HG03066 (cell line): ENCODE data around the gene FSD1L.
"Not testable (repeated sequence)": the region's sequence is repeated elsewhere in the genome, so short reads cannot be mapped to it uniquely, and the experiment has no call there.

ENCODE experiments used
- ATAC-seq: cut with Tn5 transposase; IDR thresholded peaks from one replicate; pipeline ENCODE4 v1.9.1; 2021; ENCODE audit warnings: low read depth; ENCODE audit not compliant: unreplicated experiment

FSD1L gene

DNA sequence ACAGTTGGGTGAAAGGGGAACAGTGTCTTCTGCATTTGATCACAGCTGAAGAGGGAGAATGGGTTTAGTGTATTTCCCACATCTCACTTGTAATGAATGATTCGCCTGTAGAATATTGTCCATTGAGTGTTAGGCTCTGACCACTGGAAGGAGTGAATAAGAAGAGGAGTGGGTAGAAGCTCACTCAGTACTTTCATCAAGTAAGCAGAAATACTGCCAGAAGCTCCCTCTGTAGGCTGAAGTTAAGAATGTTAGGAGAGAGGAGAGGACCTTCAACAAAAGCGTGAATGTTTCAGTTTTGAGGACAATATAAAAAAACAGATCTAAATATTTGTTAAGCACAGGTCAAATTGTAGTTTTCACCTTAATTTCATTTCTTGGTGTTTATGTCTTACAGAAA is 27.5 kb downstream of the FSD1L start:
- no peak for ATAC-seq

DNA sequence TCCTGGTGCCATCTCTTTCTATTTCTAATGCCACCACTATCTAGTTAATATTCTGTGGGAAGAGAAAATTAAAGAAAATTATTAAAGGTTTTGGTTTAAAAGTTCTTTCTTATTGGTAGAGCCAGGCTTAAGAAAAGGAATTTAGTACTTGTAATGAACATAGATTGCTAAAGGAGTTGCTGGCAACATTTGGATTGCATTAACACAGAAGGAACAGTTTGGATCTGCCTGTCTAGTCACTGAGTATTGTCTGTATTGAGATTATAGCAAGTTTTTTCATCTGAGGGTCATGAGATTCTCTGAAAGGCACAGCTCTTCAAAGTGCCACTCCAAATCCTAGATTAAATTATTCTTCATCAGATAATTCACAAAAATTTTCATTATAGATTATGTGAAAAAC is 32.0 kb downstream of the FSD1L start:
- no peak for ATAC-seq

DNA sequence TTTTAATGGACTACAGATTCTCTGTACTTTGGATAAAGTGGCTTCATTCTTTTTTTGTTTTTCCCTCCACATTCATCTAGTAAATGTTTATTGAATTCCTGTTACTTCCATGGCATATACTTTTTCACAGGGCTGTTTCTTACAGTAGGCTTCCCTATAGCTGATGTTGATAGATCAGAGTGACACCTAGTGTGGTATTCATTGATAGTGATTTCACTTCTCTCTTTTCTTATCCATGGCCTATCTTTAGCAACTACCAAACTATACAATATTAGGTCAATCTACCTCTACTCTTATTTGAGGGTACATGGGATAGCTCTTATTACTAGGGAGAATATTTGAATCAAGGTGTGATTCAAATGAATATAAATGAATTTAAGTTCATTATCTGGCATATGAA is 35.8 kb downstream of the FSD1L start:
- ATAC-seq = peak; percentile 72

- no peak for ATAC-seq
Measured at GRCh38 chr9:105484226-105484625, 36.4 kb downstream of the FSD1L start.

DNA sequence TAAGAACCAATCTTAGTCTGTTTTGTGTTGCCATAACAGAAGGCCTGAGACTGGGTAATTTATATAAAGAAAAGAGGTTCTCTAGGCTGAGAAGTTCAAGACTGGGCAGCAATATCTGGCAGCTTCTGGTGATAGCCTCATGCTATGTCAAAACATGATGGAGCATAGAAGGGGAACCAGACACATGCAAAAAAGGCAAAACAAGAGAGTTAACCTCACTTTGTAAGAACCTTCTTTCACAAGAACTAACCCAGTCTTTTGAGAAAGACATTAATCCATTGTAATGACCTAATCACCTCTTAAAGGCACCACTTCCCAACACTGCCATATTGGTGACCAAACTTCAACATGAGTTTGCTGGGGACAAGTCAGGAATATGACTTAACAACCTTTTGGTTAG is 37.3 kb downstream of the FSD1L start:
- ATAC-seq = no peak

- ATAC-seq = no peak
Measured at GRCh38 chr9:105496826-105497225, 49.0 kb downstream of the FSD1L start.

GRCh38 chr9:105497704-105498103 is 49.9 kb downstream of the FSD1L start:
- ATAC-seq = no peak

- peak; percentile 87 for ATAC-seq
Measured at GRCh38 chr9:105500108-105500766, 52.4 kb downstream of the FSD1L start.

GRCh38 chr9:105501414-105501813 is 53.6 kb downstream of the FSD1L start:
- no peak for ATAC-seq

DNA sequence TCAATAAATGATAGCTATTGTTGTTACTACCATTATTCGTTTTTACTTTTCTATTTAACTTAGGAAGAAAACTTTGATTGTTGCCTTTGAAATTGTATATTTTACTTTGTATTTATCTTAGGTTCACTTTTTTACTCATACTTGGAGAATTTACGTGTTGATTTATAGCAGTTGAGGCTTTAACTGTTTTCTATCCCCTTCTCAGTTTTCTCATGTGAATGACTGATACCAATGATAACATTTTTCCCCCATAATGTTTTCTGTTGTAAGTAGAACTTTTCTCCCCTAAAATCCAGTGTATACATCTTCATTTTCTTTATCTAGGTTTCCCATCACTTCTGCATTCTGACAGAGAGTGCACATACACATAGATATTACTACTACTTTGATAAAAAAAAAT is 54.4 kb downstream of the FSD1L start:
- no peak for ATAC-seq

DNA sequence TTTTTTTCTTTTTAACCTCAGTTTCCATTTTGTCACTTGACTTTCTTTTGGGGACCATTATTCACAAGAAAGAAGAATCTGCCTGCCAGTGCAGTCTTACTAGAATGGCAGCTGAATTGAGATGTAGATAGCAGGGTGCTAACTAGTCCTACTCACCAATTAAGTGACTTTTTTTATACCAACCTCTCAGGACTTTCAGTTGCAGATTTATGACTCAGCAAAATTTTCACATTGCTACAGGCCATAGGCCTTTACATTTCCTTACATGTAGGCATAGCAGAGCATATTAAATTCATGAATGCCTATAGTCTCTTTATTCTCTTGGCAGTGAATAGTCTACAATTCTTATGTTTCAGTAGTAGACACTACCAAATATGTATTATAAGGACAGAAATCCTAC is 56.0 kb downstream of the FSD1L start:
- no peak for ATAC-seq

- ATAC-seq = no peak
Measured at GRCh38 chr9:105507096-105507790, 59.4 kb downstream of the FSD1L start.

GRCh38 chr9:105508530-105508929 is 60.7 kb downstream of the FSD1L start:
- no peak for ATAC-seq

DNA sequence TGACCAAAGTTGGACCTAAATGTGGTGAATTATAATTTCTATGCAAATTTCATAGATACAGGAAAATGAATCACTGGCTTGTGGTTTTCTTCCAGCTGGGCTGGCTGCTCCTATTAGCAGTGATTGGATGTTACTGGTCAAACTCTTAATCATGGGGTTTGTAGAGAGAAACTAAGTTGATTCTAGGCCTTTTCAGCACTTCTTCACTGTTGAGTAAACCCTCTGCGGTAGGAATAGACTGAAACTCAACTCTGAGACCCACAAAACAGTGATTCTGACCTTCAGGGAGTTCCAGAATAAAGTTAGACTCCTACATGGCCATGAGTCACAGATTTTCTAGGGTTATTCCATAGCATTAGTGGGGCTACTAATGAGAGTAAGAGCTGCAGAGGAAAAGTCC is 62.2 kb downstream of the FSD1L start:
- ATAC-seq = peak; percentile 63

DNA sequence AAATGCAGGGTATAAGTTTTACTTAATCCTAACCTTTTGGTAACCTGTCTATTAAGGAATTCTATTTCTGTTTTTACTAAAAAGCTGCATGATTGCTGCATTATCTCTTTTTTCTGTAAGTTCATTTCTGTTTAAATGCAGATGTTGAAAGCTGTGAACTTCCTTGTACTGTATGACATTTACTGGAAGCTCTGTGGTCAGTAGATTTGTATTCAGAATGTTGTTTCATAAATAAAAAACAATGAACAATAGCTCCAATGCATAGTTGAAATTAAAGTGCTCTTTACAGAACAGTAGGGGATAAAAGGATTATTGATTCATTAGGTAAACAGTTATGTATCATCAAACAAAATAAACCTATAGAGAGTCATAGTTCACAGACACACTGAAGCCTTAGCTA is 63.6 kb downstream of the FSD1L start:
- ATAC-seq = no peak

- ATAC-seq = no peak
Measured at GRCh38 chr9:105515811-105516413, 68.1 kb downstream of the FSD1L start.

DNA sequence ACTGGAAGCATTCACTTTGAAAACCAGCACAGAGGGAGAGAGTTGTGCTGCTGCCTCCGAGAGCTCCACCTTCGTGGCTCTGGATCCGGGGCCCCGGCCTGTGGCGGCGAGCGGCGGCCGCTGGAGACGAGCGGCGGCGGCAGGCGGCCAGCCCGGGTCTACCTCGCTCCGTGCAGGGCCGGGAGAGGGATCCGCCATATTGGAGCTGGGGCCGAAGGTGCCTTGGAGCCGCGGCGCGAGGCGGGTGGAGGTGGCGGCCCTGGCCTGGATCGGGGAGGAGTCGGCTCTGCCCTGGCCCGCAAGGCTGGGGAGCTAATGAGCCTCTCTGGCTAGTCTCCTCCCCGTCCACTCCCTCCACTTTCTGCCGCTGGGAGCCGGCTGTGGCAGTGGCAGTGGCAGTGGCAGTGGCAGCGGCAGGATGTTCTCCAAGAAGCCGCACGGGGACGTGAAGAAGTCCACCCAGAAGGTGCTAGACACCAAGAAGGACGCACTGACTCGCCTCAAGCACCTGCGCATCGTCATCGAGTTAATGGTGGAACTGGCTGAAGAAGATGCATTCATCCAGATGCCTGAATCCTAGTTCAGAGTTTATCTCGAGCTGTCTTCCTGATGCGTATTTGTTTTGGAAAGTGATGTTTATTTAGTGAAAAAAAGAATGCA is 72.0 kb downstream of the FSD1L start:
- ATAC-seq = not testable (repeated sequence)

- not testable (repeated sequence) for ATAC-seq
Measured at GRCh38 chr9:105520992-105521391, 73.2 kb downstream of the FSD1L start.

DNA sequence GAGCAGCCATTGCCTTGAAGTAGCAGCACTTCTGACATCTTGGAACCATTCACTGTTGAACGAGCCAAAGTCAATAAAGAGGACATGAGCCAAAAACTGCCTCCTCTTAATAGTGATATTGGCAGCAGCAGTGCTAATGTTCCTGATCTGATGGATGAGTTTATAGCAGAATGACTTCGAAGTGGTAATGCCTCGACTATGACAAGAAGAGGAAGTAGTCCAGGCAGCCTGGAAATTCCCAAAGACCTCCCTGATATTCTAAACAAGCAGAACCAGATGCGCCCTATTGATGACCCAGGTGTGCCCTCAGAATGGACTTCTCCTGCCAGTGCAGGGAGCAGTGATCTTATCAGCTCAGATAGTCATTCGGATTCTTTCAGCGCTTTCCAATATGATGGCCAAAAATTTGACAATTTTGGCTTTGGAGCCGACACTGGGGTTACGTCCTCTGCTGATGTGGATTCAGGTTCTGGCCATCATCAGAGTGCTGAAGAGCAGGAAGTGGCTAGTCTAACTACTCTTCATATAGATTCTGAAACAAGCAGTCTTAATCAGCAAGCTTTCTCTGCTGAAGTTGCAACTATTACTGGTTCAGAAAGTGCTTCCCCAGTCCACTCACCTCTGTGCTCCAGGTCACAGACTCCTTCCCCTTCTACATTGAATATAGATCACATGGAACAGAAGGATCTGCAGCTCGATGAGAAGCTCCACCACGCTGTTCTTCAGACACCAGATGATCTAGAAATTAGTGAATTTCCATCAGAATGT is 75.0 kb downstream of the FSD1L start:
- ATAC-seq = peak; percentile 69

DNA sequence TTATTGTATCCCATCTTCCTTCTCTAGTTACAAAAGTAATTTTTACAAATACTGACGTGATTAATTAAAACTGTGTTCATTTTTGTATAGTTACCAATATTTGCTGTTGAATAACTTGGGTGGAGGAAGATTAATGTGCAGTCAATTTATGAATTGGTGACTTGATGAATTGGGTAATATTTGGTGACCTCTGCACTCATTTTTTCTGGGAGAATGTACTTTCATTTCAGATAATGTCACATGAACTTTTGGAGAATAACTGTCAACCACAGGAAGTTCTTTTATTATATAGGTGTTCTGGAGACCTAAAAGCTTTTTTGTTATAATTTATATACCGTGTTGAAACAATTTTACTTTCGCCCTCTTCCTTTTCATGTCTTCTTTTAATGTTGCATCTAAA is 83.7 kb downstream of the FSD1L start:
- no peak for ATAC-seq
